Fibroblast of the conjunctiva (primary cell): ENCODE data around the gene EPHA8.

Experiments
- DNase-seq: peaks from one replicate; pipeline ENCODE4 v3.0.0-alpha.2; 2010; ENCODE audit warnings: low read depth

The EPHA8 gene

GRCh38 chr1:22536506-22536905 is 26.8 kb upstream of the EPHA8 start:
- no peak for DNase-seq

GRCh38 chr1:22537441-22538139 is 25.7 kb upstream of the EPHA8 start:
- DNase-seq, result no peak

- no peak for DNase-seq
These were observed 23.7 kb upstream of the EPHA8 start for GRCh38 chr1:22539510-22540118.

- DNase-seq, result no peak
These were observed 23.0 kb upstream of the EPHA8 start for GRCh38 chr1:22540337-22540736.

- no peak for DNase-seq
These were observed 20.4 kb upstream of the EPHA8 start for GRCh38 chr1:22542886-22543285.

GRCh38 chr1:22543679-22544078 is 19.6 kb upstream of the EPHA8 start:
- DNase-seq, result no peak

- no peak for DNase-seq
These were observed 18.7 kb upstream of the EPHA8 start for GRCh38 chr1:22544606-22545005.

GRCh38 chr1:22545141-22545540 is 18.1 kb upstream of the EPHA8 start:
- no peak for DNase-seq

GRCh38 chr1:22547186-22547817 is 16.0 kb upstream of the EPHA8 start:
- no peak for DNase-seq

- DNase-seq, result no peak
These were observed 15.3 kb upstream of the EPHA8 start for GRCh38 chr1:22547818-22548462.

GRCh38 chr1:22550021-22550420 is 13.3 kb upstream of the EPHA8 start:
- DNase-seq, result no peak

- DNase-seq, result no peak
These were observed 11.7 kb upstream of the EPHA8 start for GRCh38 chr1:22551591-22551990.

GRCh38 chr1:22552021-22552420 is 11.3 kb upstream of the EPHA8 start:
- DNase-seq, result no peak

GRCh38 chr1:22553104-22553880 is 10.0 kb upstream of the EPHA8 start:
- no peak for DNase-seq

- DNase-seq, result no peak
These were observed 9.2 kb upstream of the EPHA8 start for GRCh38 chr1:22553991-22554522.

GRCh38 chr1:22555371-22555656 is 8.0 kb upstream of the EPHA8 start:
- DNase-seq, result no peak

- DNase-seq, result no peak
These were observed 6.7 kb upstream of the EPHA8 start for GRCh38 chr1:22556391-22557104.

GRCh38 chr1:22557341-22557950 is 5.8 kb upstream of the EPHA8 start:
- no peak for DNase-seq

GRCh38 chr1:22563671-22564602 is 648 bp downstream of the EPHA8 start:
- no peak for DNase-seq

- no peak for DNase-seq
These were observed 2.9 kb downstream of the EPHA8 start for GRCh38 chr1:22566161-22566560.
